ENCODE measurements around the gene ETS1.

DNA sequence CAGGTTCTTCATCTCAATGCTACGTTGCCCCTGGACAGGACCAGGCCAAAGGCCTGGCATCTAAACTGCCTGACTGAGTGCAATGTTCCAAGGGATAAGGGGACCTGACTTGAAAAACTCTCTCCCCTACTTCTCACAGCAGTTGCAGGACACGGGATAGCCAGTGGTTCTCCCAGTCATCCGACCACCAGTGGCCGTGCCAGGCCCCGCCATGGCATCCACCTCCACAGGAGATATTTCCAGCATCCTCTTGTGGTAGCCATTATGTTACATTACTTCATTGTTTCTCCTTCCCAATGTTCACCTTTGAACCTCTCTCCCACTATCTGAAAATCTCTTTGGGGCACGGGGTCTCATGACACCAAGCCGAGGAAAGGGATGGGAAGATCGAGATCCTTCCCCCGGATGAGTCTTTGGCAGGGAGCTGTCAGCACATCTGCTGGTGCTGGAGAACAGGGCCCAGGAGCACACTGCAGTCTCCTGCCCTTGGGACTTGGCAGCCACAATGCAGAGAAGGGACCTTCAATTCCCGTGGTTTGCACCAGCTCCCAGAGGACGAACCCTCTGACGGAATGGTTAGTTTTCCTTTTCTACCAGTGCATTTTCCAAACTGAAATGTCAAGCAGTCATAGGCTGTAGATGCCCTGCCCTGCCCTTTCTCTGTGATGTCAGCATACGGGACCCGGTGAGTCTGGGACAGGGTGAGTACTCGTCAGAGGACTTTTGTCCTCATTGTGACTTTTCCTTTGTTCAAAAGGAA is 121.2 kb downstream of the ETS1 start:
- TF ChIP-seq, protein P1, sequence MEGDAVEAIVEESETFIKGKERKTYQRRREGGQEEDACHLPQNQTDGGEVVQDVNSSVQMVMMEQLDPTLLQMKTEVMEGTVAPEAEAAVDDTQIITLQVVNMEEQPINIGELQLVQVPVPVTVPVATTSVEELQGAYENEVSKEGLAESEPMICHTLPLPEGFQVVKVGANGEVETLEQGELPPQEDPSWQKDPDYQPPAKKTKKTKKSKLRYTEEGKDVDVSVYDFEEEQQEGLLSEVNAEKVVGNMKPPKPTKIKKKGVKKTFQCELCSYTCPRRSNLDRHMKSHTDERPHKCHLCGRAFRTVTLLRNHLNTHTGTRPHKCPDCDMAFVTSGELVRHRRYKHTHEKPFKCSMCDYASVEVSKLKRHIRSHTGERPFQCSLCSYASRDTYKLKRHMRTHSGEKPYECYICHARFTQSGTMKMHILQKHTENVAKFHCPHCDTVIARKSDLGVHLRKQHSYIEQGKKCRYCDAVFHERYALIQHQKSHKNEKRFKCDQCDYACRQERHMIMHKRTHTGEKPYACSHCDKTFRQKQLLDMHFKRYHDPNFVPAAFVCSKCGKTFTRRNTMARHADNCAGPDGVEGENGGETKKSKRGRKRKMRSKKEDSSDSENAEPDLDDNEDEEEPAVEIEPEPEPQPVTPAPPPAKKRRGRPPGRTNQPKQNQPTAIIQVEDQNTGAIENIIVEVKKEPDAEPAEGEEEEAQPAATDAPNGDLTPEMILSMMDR (IDR thresholded peaks at IDR 0.05; ENCODE audit: borderline replicate concordance, extremely low read depth, low read length, poor library complexity, severe bottlenecking) = no peak
- TF ChIP-seq EZH2 (IDR thresholded peaks at IDR 0.05; ENCODE audit: borderline replicate concordance, low read depth, low read length, severe bottlenecking) = no peak

All from DND-41 (cell line).